HepG2 (cell line): ENCODE data around the gene LGALS4. TPM values are rescaled to one million over a fixed set of nuclear protein-coding genes. Genes with fewer than 3 reads are reported as not detected.

Source experiments
- AHDC1 ChIP-seq: sonication (generic); formaldehyde crosslinking; IDR thresholded peaks from 2 replicates; pipeline ENCODE4 v1.5.1; 2020; ENCODE audit warnings: mild to moderate bottlenecking, missing genetic modification reagents, borderline replicate concordance
- CENPBD1 ChIP-seq: sonication (generic); formaldehyde crosslinking; IDR thresholded peaks from 2 replicates; pipeline ENCODE4 v1.8.0; 2022; ENCODE audit warnings: missing genetic modification reagents, low read depth, mild to moderate bottlenecking, borderline replicate concordance
- CREB3 ChIP-seq: sonication (generic); formaldehyde crosslinking; IDR thresholded peaks from 2 replicates; pipeline ENCODE4 v1.5.0; 2020; ENCODE audit warnings: missing genetic modification reagents
- ETV5 ChIP-seq: IDR thresholded peaks from 2 replicates; pipeline ENCODE4 v1.6.1; 2018; ENCODE audit warnings: missing biosample characterization, missing genetic modification reagents, inconsistent platforms, borderline replicate concordance
- GMEB2 ChIP-seq: IDR thresholded peaks from 2 replicates; pipeline ENCODE4 v1.6.1; 2016; ENCODE audit warnings: missing biosample characterization, missing genetic modification reagents, low read depth
- KDM5B ChIP-seq: sonication (generic); formaldehyde crosslinking; IDR thresholded peaks from 2 replicates; pipeline ENCODE4 v1.4.0; 2020; ENCODE audit warnings: missing genetic modification reagents, mild to moderate bottlenecking, borderline replicate concordance
- KLF6 ChIP-seq: IDR thresholded peaks from 2 replicates; pipeline ENCODE4 v1.8.0; 2016; ENCODE audit warnings: missing biosample characterization, missing genetic modification reagents
- MEF2D ChIP-seq: sonication (generic); formaldehyde crosslinking; IDR thresholded peaks from 2 replicates; pipeline ENCODE4 v1.5.1; 2020; ENCODE audit warnings: mild to moderate bottlenecking, missing genetic modification reagents
- MXD1 ChIP-seq: sonication (generic); formaldehyde crosslinking; IDR thresholded peaks from 2 replicates; pipeline ENCODE4 v1.4.0; 2020; ENCODE audit warnings: mild to moderate bottlenecking, missing genetic modification reagents
- NFE2L1 ChIP-seq: sonication (generic); formaldehyde crosslinking; IDR thresholded peaks from 2 replicates; pipeline ENCODE4 v1.4.0; 2020; ENCODE audit warnings: missing genetic modification reagents, mild to moderate bottlenecking, borderline replicate concordance
- NFIB ChIP-seq: sonication (generic); formaldehyde crosslinking; IDR thresholded peaks from 2 replicates; pipeline ENCODE4 v1.9.0; 2021; ENCODE audit warnings: missing genetic modification reagents, mild to moderate bottlenecking, borderline replicate concordance
- NFYB ChIP-seq: sonication (generic); formaldehyde crosslinking; IDR thresholded peaks from 2 replicates; pipeline ENCODE4 v1.4.0; 2020; ENCODE audit warnings: missing genetic modification reagents
- NFYC ChIP-seq: IDR thresholded peaks from 2 replicates; pipeline ENCODE4 v1.6.1; 2016; ENCODE audit warnings: missing genetic modification reagents, missing compliant biosample characterization
- PHF21A ChIP-seq: sonication (generic); formaldehyde crosslinking; IDR thresholded peaks from 2 replicates; pipeline ENCODE4 v1.5.0; 2020; ENCODE audit warnings: mild to moderate bottlenecking, missing genetic modification reagents
- ZBTB26 ChIP-seq: IDR thresholded peaks from 2 replicates; pipeline ENCODE4 v1.6.1; 2016; ENCODE audit warnings: missing compliant biosample characterization, missing genetic modification reagents, borderline replicate concordance
- ZBTB7B ChIP-seq: sonication (generic); formaldehyde crosslinking; IDR thresholded peaks from 2 replicates; pipeline ENCODE4 v1.4.0; 2020; ENCODE audit warnings: missing genetic modification reagents
- ZFY ChIP-seq: sonication (generic); formaldehyde crosslinking; IDR thresholded peaks from 2 replicates; pipeline ENCODE4 v1.4.0; 2020; ENCODE audit warnings: missing genetic modification reagents
- ZNF431 ChIP-seq: sonication (generic); formaldehyde crosslinking; IDR thresholded peaks from 2 replicates; pipeline ENCODE4 v1.9.0; 2022; ENCODE audit warnings: missing genetic modification reagents, low read depth, mild to moderate bottlenecking, borderline replicate concordance
- polyA plus RNA-seq, 8 experiments: library from polyadenylated mRNA; depleted of rRNA in 3 of 8; stranded (reverse) in 7 of 8; unstranded in 1 of 8; fragments of >200 nt; fragmentation: Illumina TruSeq in 4 of 8; extraction: Trizol in 4 of 8; gene quantifications; 2 replicates each; pipeline versions ENCODE4 v1.2.1 to v1.2.3, GENCODE V29; 2011 to 2016; ENCODE audit warnings: low read depth in 4 of 8, missing spikeins in 1 of 8, mixed read lengths in 1 of 8; ENCODE audit not compliant: insufficient read depth in 1 of 8
- total RNA-seq, 5 experiments: library from RNA; depleted of rRNA; stranded (reverse); fragments of >200 nt; fragmentation: Illumina TruSeq; extraction: Trizol; gene quantifications; 2 replicates each; pipeline ENCODE4 v1.2.3, GENCODE V29; 2016; ENCODE audit warnings: low read depth in 1 of 5

LGALS4 gene
- total and polyA plus RNA-seq, 2 of the 13 experiments (the other 11 are each of a cell fraction or from before 2014, with no cell fraction given) = 0.24 to 0.71 TPM

- no peak for TF ChIP-seq AHDC1 (CRISPR knock-in tag)
- TF ChIP-seq ZBTB26 = 0 out of 2 replicates have a peak, but pooled peaks have one; percentile 55
- no peak for TF ChIP-seq KLF6 (CRISPR knock-in tag)
- TF ChIP-seq MXD1 (CRISPR knock-in tag) = no peak
- TF ChIP-seq ETV5 = peak; percentile 73
- no peak for TF ChIP-seq ZFY (CRISPR knock-in tag)
- no peak for TF ChIP-seq GMEB2
- peak; percentile 63; the same call in 1 of the 2 replicates for TF ChIP-seq ZBTB7B (CRISPR knock-in tag)
- TF ChIP-seq MEF2D = peak; percentile 66; the same call in 1 of the 2 replicates
- no peak for TF ChIP-seq CREB3 (CRISPR knock-in tag)
- TF ChIP-seq CENPBD1 (CRISPR knock-in tag) = no peak
- peak; percentile 66; the same call in 1 of the 2 replicates for TF ChIP-seq PHF21A (CRISPR knock-in tag)
- TF ChIP-seq ZNF431 (CRISPR knock-in tag) = no peak
- TF ChIP-seq NFYB = no peak
- TF ChIP-seq KDM5B = no peak
- no peak for TF ChIP-seq NFIB (CRISPR knock-in tag)
- TF ChIP-seq NFYC (CRISPR knock-in tag) = no peak
- TF ChIP-seq NFE2L1 (CRISPR knock-in tag) = no peak
Observed at GRCh38 chr19:38819231-38819920, 6.6 kb upstream of the LGALS4 start (continued).
